NCI-H524 treated with DMSO at 0.1 percent for 48 hours (cell line): ENCODE measurements around the gene PKP1.

Experiments
- DNase-seq: peaks from one replicate; lab custom pipeline; 2025; lab: John Stamatoyannopoulos, UW

Gene PKP1

GRCh38 chr1:201328576-201328975, 45.3 kb downstream of the PKP1 start:
- DNase-seq, result no peak

- DNase-seq, result no peak
These were observed 46.0 kb downstream of the PKP1 start for GRCh38 chr1:201329286-201329685.

GRCh38 chr1:201329801-201330200, 46.5 kb downstream of the PKP1 start:
- no peak for DNase-seq

GRCh38 chr1:201330541-201330940, 47.2 kb downstream of the PKP1 start:
- no peak for DNase-seq

- no peak for DNase-seq
These were observed 47.9 kb downstream of the PKP1 start for GRCh38 chr1:201331166-201331565.

- no peak for DNase-seq
These were observed 48.7 kb downstream of the PKP1 start for GRCh38 chr1:201332021-201332420.

- DNase-seq, result no peak
These were observed 49.5 kb downstream of the PKP1 start for GRCh38 chr1:201332616-201333335.

GRCh38 chr1:201334325-201335173, 51.2 kb downstream of the PKP1 start:
- DNase-seq, result no peak

- no peak for DNase-seq
These were observed 52.0 kb downstream of the PKP1 start for GRCh38 chr1:201335174-201335870.

- no peak for DNase-seq
These were observed 52.6 kb downstream of the PKP1 start for GRCh38 chr1:201335901-201336300.

GRCh38 chr1:201336711-201337450, 53.6 kb downstream of the PKP1 start:
- DNase-seq, result no peak

GRCh38 chr1:201341377-201341776, 58.1 kb downstream of the PKP1 start:
- no peak for DNase-seq

GRCh38 chr1:201344206-201345080, 61.1 kb downstream of the PKP1 start:
- no peak for DNase-seq

GRCh38 chr1:201345081-201345355, 61.7 kb downstream of the PKP1 start:
- DNase-seq, result no peak

- DNase-seq, result no peak
These were observed 63.1 kb downstream of the PKP1 start for GRCh38 chr1:201346337-201346939.

- no peak for DNase-seq
These were observed 63.7 kb downstream of the PKP1 start for GRCh38 chr1:201346987-201347386.

- no peak for DNase-seq
These were observed 64.3 kb downstream of the PKP1 start for GRCh38 chr1:201347498-201348210.

- DNase-seq, result peak; percentile 2
These were observed 64.9 kb downstream of the PKP1 start for GRCh38 chr1:201348211-201348566.

GRCh38 chr1:201349092-201349491, 65.8 kb downstream of the PKP1 start:
- no peak for DNase-seq

GRCh38 chr1:201350361-201350725, 67.0 kb downstream of the PKP1 start:
- DNase-seq, result no peak
